ENCODE results near the gene OR8B2.
A peak's percentile ranks its signal among the peaks of the same experiment; 100 is the strongest.

- TF ChIP-seq, protein P1, sequence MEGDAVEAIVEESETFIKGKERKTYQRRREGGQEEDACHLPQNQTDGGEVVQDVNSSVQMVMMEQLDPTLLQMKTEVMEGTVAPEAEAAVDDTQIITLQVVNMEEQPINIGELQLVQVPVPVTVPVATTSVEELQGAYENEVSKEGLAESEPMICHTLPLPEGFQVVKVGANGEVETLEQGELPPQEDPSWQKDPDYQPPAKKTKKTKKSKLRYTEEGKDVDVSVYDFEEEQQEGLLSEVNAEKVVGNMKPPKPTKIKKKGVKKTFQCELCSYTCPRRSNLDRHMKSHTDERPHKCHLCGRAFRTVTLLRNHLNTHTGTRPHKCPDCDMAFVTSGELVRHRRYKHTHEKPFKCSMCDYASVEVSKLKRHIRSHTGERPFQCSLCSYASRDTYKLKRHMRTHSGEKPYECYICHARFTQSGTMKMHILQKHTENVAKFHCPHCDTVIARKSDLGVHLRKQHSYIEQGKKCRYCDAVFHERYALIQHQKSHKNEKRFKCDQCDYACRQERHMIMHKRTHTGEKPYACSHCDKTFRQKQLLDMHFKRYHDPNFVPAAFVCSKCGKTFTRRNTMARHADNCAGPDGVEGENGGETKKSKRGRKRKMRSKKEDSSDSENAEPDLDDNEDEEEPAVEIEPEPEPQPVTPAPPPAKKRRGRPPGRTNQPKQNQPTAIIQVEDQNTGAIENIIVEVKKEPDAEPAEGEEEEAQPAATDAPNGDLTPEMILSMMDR (IDR thresholded peaks at IDR 0.05), result peak in 3 of 4 experiments; percentile 16 to 38 (median 18)
- no peak for TF ChIP-seq POLR2A (IDR thresholded peaks at IDR 0.05)
Observed at GRCh38 chr11:124415356-124415923, 31.1 kb upstream of the OR8B2 start.
